ENCODE measurements around the gene ADGRG3.
A peak's percentile ranks its signal among the peaks of the same experiment; 100 is the strongest.

Gene ADGRG3

DNA sequence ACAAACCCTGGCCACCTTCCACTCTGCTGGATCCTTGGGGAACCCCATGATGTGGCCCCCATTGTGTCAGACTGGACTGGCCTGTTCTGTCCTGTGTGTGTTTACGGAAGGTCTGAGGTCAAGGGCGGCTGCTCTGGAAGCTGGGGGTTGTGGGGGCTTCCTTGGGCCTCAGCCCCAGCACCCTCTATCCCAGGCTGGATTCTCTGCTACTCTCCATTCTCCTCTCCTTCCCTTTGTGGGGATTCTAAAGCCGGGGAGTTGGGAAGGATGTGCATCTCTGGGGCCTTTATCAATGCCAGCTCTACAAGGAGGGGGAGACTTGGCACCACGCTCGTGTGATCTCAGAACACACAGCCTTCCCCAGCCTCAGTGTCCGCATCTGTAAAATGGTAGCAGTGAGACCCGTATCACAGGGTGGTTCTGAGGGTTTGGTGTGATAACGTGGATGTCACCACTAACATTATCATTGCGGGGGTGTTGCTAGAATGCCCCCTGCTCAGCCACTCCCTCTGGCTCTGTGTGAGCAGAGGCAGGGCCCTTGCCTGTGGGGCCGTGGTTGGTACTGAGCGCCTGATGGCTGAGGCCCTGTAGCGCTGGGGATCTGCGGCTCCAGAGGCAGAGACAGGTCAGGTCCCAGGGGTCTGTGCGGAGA lies 21.6 kb upstream of the ADGRG3 start:
- no peak for DNase-seq

GRCh38 chr16:57647136-57647875 lies 20.8 kb upstream of the ADGRG3 start:
- no peak for DNase-seq

DNA sequence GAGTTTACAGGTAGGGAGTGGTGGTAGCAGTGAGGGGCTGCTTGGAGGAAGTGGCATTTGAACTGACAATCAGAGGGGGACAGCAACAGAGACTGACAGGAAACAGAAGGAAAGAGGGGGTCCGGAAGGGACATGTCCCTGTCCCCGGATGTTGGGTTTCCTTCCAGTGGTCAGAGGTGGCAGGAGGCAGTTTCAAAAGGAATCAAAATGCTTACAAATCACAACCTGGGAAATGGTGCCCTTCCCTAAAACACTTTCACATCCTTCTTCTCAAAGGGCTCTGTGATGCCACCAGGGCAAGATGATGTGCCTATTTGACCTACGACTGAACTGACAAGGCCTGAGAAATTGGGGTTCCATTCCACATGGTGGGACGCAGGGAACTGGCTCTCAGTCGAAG lies 20.0 kb upstream of the ADGRG3 start:
- no peak for DNase-seq

GRCh38 chr16:57648581-57649442 lies 19.3 kb upstream of the ADGRG3 start:
- peak; percentile 44 for DNase-seq

GRCh38 chr16:57649443-57649751 lies 18.7 kb upstream of the ADGRG3 start:
- no peak for DNase-seq

DNA sequence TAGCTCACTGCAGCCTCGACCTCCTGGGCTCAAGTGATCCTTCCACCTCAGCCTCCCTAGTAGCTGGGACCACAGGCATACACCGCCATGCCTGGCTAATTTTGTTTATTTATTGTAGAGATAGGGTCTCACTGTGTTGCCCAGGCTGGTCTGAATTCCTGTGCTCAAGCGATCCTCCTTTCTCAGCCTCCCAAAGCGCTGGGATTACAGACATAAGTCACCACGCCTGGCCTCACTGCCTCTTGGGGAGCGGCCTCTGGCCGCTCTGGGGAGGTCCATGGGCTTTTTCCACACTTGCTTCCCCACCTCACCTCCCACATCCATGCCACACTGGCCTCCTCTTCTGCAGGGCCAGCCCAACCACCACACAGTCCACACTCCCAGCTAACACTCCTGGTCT lies 18.3 kb upstream of the ADGRG3 start:
- DNase-seq = no peak

DNA sequence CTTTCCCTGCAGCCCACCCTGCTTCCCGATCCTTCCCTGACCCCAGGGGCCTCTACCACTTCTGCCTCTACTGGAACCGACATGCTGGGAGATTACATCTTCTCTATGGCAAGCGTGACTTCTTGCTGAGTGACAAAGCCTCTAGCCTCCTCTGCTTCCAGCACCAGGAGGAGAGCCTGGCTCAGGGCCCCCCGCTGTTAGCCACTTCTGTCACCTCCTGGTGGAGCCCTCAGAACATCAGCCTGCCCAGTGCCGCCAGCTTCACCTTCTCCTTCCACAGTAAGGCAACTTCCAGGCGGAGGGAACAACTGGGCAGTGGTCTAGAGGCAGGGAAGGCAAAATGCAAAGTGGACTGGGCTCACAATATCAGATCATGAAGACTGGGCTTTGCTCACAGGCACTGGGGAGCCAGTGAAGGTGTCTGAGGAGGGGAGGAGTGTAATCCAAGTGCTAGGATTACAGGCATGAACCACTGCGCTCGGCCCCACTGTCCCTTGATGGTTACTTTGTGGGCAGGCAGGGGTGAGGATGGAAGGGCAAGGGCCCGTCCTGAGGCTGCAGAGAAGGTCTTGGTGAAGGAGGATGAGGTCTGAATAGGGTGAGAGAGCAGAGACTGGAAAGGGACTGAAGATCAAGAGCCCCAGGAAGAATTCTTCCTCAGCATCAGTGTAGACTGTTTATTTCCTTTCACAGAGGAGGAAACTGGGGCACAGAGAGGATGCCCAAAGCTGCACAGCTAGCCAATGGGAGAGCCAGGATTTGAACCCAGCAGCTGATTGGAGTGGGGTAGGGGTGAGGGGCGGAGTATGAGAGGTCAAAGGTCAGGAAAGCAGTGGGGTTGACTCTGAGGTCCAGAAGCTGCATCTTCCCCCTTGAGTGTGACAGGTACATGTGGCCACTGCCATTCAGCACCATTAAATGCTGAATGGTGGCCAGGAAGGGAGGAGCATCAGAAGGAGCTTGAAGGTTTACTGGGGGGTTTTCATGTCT lies 16.5 kb upstream of the ADGRG3 start:
- no peak for DNase-seq

DNA sequence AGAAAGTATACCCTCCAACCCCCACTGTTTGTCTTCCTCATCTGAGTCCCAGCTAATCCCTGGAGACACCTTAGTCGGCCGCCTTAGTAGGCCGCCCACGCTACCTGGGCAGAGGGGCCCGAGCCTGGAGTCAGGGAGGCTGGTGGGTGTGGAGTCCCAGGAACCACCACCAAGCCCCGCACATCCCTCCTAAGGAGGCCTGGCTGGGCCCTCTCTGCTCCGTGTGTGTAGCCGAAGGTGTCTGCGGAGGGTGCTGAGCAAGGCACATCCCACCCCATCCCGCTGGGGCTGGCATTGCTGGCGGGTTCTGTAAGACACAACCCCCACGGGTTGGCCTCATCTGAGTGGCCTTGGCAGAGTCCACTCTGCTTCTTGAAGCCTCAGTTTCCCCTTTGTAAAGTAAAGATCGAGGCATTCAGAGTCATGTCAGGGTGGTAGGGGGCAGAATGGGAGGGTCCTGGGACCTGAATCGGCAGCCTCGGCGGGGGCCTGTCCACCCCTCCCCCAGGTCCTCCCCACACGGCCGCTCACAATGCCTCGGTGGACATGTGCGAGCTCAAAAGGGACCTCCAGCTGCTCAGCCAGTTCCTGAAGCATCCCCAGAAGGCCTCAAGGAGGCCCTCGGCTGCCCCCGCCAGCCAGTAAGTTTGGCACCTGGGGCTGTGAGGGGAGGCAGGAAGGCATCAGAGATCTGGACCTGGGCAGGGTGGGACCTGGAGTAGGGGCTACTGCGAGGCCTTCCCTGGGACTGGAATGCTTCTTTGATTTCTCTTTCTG lies 15.2 kb upstream of the ADGRG3 start:
- no peak for DNase-seq

DNA sequence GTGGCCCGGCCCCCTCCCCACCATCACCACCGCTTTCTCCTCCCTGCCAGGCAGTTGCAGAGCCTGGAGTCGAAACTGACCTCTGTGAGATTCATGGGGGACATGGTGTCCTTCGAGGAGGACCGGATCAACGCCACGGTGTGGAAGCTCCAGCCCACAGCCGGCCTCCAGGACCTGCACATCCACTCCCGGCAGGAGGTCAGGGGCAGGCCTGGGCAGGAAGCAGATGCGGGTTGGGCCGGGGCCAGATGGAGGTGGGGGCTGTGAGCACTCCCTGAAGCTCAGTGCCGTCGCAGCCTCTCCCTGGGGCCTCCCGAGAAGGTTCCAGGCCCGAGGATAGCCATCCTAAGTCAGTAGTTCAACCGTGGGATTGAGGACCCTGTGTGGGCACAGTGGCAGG lies 14.2 kb upstream of the ADGRG3 start:
- DNase-seq = peak; percentile 60

DNA sequence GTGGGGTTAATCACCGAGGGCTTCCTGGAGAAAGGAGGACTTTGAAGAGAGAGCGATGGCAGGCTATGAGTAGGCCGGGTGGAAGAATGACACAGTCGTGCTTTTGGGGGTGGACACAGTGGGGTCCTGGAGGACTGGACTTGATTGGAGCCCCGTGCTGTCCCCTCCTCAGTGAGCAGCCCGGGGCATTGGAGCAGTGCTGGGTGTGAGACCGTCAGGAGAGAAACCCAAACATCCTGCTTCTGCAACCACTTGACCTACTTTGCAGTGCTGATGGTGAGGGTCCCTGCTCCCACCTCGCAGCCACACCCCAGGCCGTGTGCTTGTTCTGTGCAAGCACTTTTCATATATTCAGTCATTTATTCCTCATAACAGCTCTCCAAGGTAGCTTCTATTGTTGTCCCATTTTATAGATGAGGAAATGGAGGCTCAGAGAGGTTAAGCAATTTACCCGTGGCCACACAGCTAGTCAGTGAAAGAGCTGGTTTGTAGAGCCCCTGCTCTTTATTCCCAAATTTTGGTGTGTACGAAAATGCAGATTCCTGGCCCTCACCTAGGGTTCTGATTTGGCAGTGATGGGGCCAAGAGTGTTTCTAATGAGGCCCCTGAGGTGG lies 11.7 kb upstream of the ADGRG3 start:
- DNase-seq = no peak

DNA sequence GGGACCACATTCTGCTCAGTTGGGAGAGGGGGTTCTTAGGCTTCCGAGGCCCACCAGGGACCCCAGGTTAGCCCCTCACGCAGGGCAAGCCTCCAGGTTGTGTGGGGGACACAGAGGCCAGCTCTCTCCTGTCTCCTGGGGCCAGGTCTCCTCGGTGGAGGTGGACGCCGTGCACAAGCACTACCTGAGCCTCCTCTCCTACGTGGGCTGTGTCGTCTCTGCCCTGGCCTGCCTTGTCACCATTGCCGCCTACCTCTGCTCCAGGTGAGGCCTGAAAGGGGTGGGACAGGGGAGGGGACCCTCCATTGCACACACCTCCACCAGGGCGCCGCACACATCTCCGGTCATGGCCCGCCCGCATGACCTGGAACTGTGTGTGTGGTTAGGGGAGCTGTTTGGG lies 10.9 kb upstream of the ADGRG3 start:
- DNase-seq = no peak

GRCh38 chr16:57658130-57658877 lies 9.8 kb upstream of the ADGRG3 start:
- no peak for DNase-seq

GRCh38 chr16:57658878-57659674 lies 9.0 kb upstream of the ADGRG3 start:
- no peak for DNase-seq

- no peak for DNase-seq
Observed at GRCh38 chr16:57660715-57661463, 7.2 kb upstream of the ADGRG3 start.

- no peak for DNase-seq
Observed at GRCh38 chr16:57661510-57661909, 6.6 kb upstream of the ADGRG3 start.

GRCh38 chr16:57661936-57662906 lies 5.9 kb upstream of the ADGRG3 start:
- no peak for DNase-seq

GRCh38 chr16:57663436-57663835 lies 4.7 kb upstream of the ADGRG3 start:
- no peak for DNase-seq

All from NCI-H345 (cell line).